ENCODE results near the gene RAMACL.

Gene RAMACL

DNA sequence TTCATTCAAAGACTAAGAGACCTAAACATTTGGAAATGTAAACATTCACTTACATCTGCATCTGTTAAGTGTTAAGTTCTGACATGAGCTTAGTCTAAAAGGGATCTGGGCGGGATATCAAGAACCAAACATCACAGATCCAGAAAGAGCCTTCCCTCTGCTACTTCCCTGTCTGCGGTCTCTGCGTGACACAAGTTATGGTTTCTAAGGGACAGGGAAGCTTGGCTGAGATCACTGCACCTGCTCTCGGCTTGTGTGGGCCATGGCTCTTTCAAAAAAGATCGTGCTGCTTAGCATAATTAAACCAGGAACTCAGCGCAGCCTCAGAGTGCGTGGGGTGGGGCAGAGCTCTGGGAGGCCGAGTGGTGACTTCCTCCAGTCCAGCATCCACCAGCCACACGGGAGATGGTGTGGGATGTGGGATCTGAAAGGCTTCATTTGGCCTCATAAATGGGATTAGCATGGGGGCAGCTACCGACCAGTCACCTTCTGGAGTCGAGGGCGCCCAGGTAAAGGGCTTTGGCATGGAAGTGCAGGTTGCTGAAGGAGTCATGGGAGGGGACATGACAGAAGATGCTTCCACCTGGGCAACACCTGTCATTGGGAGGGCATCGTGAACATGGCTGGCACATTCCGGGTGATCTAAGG lies 16.7 kb upstream of the RAMACL start:
- TF ChIP-seq, protein P1, sequence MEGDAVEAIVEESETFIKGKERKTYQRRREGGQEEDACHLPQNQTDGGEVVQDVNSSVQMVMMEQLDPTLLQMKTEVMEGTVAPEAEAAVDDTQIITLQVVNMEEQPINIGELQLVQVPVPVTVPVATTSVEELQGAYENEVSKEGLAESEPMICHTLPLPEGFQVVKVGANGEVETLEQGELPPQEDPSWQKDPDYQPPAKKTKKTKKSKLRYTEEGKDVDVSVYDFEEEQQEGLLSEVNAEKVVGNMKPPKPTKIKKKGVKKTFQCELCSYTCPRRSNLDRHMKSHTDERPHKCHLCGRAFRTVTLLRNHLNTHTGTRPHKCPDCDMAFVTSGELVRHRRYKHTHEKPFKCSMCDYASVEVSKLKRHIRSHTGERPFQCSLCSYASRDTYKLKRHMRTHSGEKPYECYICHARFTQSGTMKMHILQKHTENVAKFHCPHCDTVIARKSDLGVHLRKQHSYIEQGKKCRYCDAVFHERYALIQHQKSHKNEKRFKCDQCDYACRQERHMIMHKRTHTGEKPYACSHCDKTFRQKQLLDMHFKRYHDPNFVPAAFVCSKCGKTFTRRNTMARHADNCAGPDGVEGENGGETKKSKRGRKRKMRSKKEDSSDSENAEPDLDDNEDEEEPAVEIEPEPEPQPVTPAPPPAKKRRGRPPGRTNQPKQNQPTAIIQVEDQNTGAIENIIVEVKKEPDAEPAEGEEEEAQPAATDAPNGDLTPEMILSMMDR (IDR thresholded peaks at IDR 0.05; ENCODE audit: low read depth, low read length) = no peak
- DNase-seq (ENCODE audit: low read depth in 2 of 2) = no peak
- H3K4me3 ChIP-seq (replicated peaks in 1 of 2; ENCODE audit: low read depth in 2 of 2, low read length in 2 of 2) = no peak overlapping the region

DNA sequence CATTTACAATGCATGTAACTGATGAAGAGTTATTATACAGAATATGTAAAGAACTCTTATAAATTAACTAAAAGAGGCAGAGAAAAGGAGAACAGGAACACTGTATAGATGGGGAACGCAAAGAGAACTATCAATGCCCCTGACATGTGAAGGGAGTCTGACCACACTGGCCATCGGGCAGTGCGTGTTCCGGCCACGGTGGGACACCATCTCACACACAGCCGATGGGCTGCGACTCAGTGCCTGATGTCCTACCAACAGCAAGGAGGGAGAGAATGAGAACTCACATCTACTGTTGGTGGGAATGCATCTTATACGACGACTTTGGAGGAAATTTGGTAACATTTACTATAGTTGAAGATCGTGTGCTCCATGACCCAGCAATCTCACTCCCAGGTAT lies 15.5 kb upstream of the RAMACL start:
- TF ChIP-seq, protein P1 (IDR thresholded peaks at IDR 0.05; ENCODE audit: low read depth, low read length) = no peak
- H3K4me3 ChIP-seq (replicated peaks in 1 of 2; ENCODE audit: low read depth in 2 of 2, low read length in 2 of 2) = no peak overlapping the region
- no peak for DNase-seq (ENCODE audit: low read depth in 2 of 2)

- TF ChIP-seq, protein P1 (IDR thresholded peaks at IDR 0.05; ENCODE audit: low read depth, low read length) = no peak
- no peak for DNase-seq (ENCODE audit: low read depth in 2 of 2)
- no peak overlapping the region for H3K4me3 ChIP-seq (replicated peaks in 1 of 2; ENCODE audit: low read depth in 2 of 2, low read length in 2 of 2)
Measured at GRCh38 chr6:166600931-166601330, 14.5 kb upstream of the RAMACL start.

- TF ChIP-seq, protein P1 (IDR thresholded peaks at IDR 0.05; ENCODE audit: low read depth, low read length) = no peak
- no peak for DNase-seq (ENCODE audit: low read depth in 2 of 2)
- H3K4me3 ChIP-seq (replicated peaks in 1 of 2; ENCODE audit: low read depth in 2 of 2, low read length in 2 of 2) = no peak overlapping the region
Measured at GRCh38 chr6:166599205-166599604, 12.7 kb upstream of the RAMACL start.

- DNase-seq (ENCODE audit: low read depth in 2 of 2) = peak; percentile 96
- no peak overlapping the region for H3K4me3 ChIP-seq (replicated peaks in 1 of 2; ENCODE audit: low read depth in 2 of 2, low read length in 2 of 2)
- TF ChIP-seq, protein P1 (IDR thresholded peaks at IDR 0.05; ENCODE audit: low read depth, low read length) = no peak
Measured at GRCh38 chr6:166598441-166599138, 12.1 kb upstream of the RAMACL start.

- no peak overlapping the region for H3K4me3 ChIP-seq (replicated peaks in 1 of 2; ENCODE audit: low read depth in 2 of 2, low read length in 2 of 2)
- DNase-seq (ENCODE audit: low read depth in 2 of 2) = no peak
- TF ChIP-seq, protein P1 (IDR thresholded peaks at IDR 0.05; ENCODE audit: low read depth, low read length) = no peak
Measured at GRCh38 chr6:166597711-166598440, 11.4 kb upstream of the RAMACL start.
